Ascending aorta (tissue), 2 donors: ENCODE results near the gene DDX39A. TPM values are rescaled to one million over a fixed set of nuclear protein-coding genes. Genes with fewer than 3 reads are reported as not detected.
"Not testable (repeated sequence)": the region's sequence is repeated elsewhere in the genome, so short reads cannot be mapped to it uniquely, and the experiment has no call there.

ENCODE experiments used
- DNase-seq, 2 donors: peaks; one replicate each; pipeline ENCODE4 v3.0.0-alpha.2; 2019; ENCODE audit warnings: low spot score in 2 of 2
- H3K27ac ChIP-seq, 2 donors: fragments of 200-600 bp; sonication (generic); one replicate each; pipeline ENCODE4 v1.5.1; 2016 to 2017; ENCODE audit warnings: mild to moderate bottlenecking in 1 of 2
- H3K27me3 ChIP-seq: fragments of 200-600 bp; sonication (generic); one replicate; pipeline ENCODE4 v1.5.1; 2017
- H3K36me3 ChIP-seq, 2 donors: fragments of 200-600 bp; sonication (generic); one replicate each; pipeline ENCODE4 v1.5.1; 2016
- H3K4me1 ChIP-seq, 2 donors: fragments of 200-600 bp; sonication (generic); one replicate each; pipeline ENCODE4 v1.5.1; 2016 to 2017; ENCODE audit warnings: mild to moderate bottlenecking in 1 of 2
- H3K4me3 ChIP-seq, 2 donors: fragments of 200-600 bp; sonication (generic); one replicate each; pipeline ENCODE4 v1.5.1; 2016 to 2017; ENCODE audit warnings: mild to moderate bottlenecking in 1 of 2
- H3K9me3 ChIP-seq, 2 donors: fragments of 200-600 bp; sonication (generic); one replicate each; pipeline ENCODE4 v1.5.1; 2016
- CTCF ChIP-seq, 3 experiments: fragments of 200-600 bp in 2 of 3; fragments of 450-650 bp in 1 of 3; sonication (generic) in 2 of 3; IDR thresholded peaks; one replicate each; pipeline ENCODE4 v1.5.1; 2016 to 2019; ENCODE audit warnings: antibody characterized with exemption in 3 of 3, mild to moderate bottlenecking in 1 of 3, moderate library complexity in 1 of 3
- intact Hi-C: fragments of 100-400 bp; cut with DNase I; formaldehyde crosslinking; loops from one replicate; pipeline ENCODE4 v1.15.1; 2023
- total RNA-seq: library from RNA; depleted of rRNA; stranded (reverse); fragments of >200 nt; gene quantifications from one replicate; pipeline ENCODE4 v1.1.0, GENCODE V29; 2016

DDX39A gene
- total RNA-seq, 1 donor from 2014 or later: 83.4 TPM

- intact Hi-C loops: no loop called here
- H3K36me3 ChIP-seq: peaks cover 51 to 69% of the 10 kb centered on the region in 2 donors
These were observed 40.6 kb upstream of the DDX39A start for GRCh38 chr19:14459703-14460102.

GRCh38 chr19:14452303-14452702 is 33.2 kb upstream of the DDX39A start:
- intact Hi-C loops, H3K4me1 ChIP-seq, DNase-seq, H3K27ac ChIP-seq, H3K9me3 ChIP-seq, H3K4me3 ChIP-seq, H3K27me3 ChIP-seq: not testable (repeated sequence)
- H3K36me3 ChIP-seq: peaks cover 67 to 69% of the 10 kb centered on the region in 2 donors

More at GRCh38 chr19:14459703-14460102, 40.6 kb upstream of the DDX39A start:
- Histone ChIP-seq H3K9me3 (no peaks in the 10 kb centered on the region), H3K27me3 (no peaks in the 10 kb centered on the region), H3K27ac (no peak overlapping the region), H3K4me1 (no peaks in the 10 kb centered on the region), H3K4me3 (no peak overlapping the region)
- no peak for DNase-seq
- no peak for TF ChIP-seq CTCF (IDR thresholded peaks at IDR 0.05)

- Histone ChIP-seq H3K27me3 (no peaks in the 10 kb centered on the region), H3K27ac (no peak overlapping the region), H3K36me3 (peaks cover 81 to 83% of the 10 kb centered on the region in 2 donors), H3K4me1 (no peaks in the 10 kb centered on the region), H3K9me3 (no peaks in the 10 kb centered on the region), H3K4me3 (no peak overlapping the region)
- no peak for DNase-seq
- intact Hi-C loops: no loop called here
- TF ChIP-seq CTCF (IDR thresholded peaks at IDR 0.05): no peak
These were observed 31.7 kb upstream of the DDX39A start for GRCh38 chr19:14450876-14451275.

GRCh38 chr19:14450168-14450874 is 31.2 kb upstream of the DDX39A start:
- Histone ChIP-seq H3K27me3 (no peaks in the 10 kb centered on the region), H3K9me3 (no peaks in the 10 kb centered on the region), H3K27ac (no peak overlapping the region), H3K36me3 (peaks cover 85 to 86% of the 10 kb centered on the region in 2 donors), H3K4me3 (no peak overlapping the region), H3K4me1 (no peaks in the 10 kb centered on the region)
- no peak for TF ChIP-seq CTCF (IDR thresholded peaks at IDR 0.05)
- intact Hi-C loops: no loop called here
- no peak for DNase-seq

- Histone ChIP-seq H3K27me3 (no peaks in the 10 kb centered on the region), H3K4me3 (no peak overlapping the region), H3K4me1 (no peaks in the 10 kb centered on the region), H3K9me3 (no peaks in the 10 kb centered on the region), H3K27ac (no peak overlapping the region), H3K36me3 (peaks cover 90% of the 10 kb centered on the region in 2 donors)
- no peak for DNase-seq
- TF ChIP-seq CTCF (IDR thresholded peaks at IDR 0.05): no peak
- intact Hi-C loops: no loop called here
These were observed 30.2 kb upstream of the DDX39A start for GRCh38 chr19:14449321-14449720.

- TF ChIP-seq CTCF (IDR thresholded peaks at IDR 0.05): no peak
- intact Hi-C loops: no loop called here
- Histone ChIP-seq H3K4me1 (no peaks in the 10 kb centered on the region), H3K27ac (no peak overlapping the region), H3K4me3 (no peak overlapping the region), H3K36me3 (peaks cover 94 to 98% of the 10 kb centered on the region in 2 donors), H3K9me3 (no peaks in the 10 kb centered on the region), H3K27me3 (no peaks in the 10 kb centered on the region)
- no peak for DNase-seq
These were observed 27.3 kb upstream of the DDX39A start for GRCh38 chr19:14446336-14447036.
